B cell (primary cell): ENCODE results near the gene RNF112. TPM values are rescaled to one million over a fixed set of nuclear protein-coding genes. Genes with fewer than 3 reads are reported as not detected.

Source experiments
- ATAC-seq: fragments of 200-7000 bp; cut with Tn5 transposase; one replicate; pipeline ENCODE4 v1.10.0; 2021; ENCODE audit warnings: low read depth, mild to moderate bottlenecking, moderate number of reproducible peaks, moderate library complexity
- CTCF ChIA-PET: fragments of 350-600 bp; sonication (Branson Sonifier 250); formaldehyde crosslinking; loops from one replicate; lab custom pipeline; 2021; ENCODE audit warnings: antibody characterized with exemption, inconsistent platforms; lab: Charles Lee
- POLR2A ChIA-PET: fragments of 350-600 bp; sonication (Branson Sonifier 250); formaldehyde crosslinking; loops from one replicate; lab custom pipeline; 2021; ENCODE audit warnings: antibody characterized with exemption; lab: Charles Lee
- DNase-seq: peaks from one replicate; pipeline ENCODE4 v3.0.0; 2013
- H2AFZ ChIP-seq: 2 replicates; pipeline ENCODE4 v1.6.1; 2012; ENCODE audit warnings: mild to moderate bottlenecking, low read depth, low read length; ENCODE audit not compliant: insufficient read depth, poor library complexity, severe bottlenecking
- H3K27ac ChIP-seq, 2 donors: 1 replicate in 1 of 2; 2 replicates in 1 of 2; pipeline ENCODE4 v1.5.1; 2012 to 2013; ENCODE audit warnings: low read length in 2 of 2, mild to moderate bottlenecking in 2 of 2, moderate library complexity in 1 of 2
- H3K27me3 ChIP-seq, 4 experiments: fragments of 200-600 bp in 1 of 4; sonication (generic) in 1 of 4; replicated peaks in 1 of 4; 1 replicate in 2 of 4; 2 replicates in 2 of 4; pipeline versions ENCODE4 v1.6.1 to v1.7.0; 2013 to 2016; ENCODE audit warnings: low read length in 3 of 4, mild to moderate bottlenecking in 2 of 4, mixed read lengths in 1 of 4, moderate library complexity in 1 of 4; ENCODE audit not compliant: insufficient read depth in 4 of 4, control insufficient read depth in 3 of 4; ENCODE audit errors: control extremely low read depth in 1 of 4
- H3K36me3 ChIP-seq, 2 experiments: replicated peaks in 1 of 2; 1 replicate in 1 of 2; 2 replicates in 1 of 2; pipeline versions ENCODE4 v1.6.1 to v1.7.1; 2013; ENCODE audit warnings: low read length in 1 of 2; ENCODE audit not compliant: insufficient read depth in 2 of 2, control insufficient read depth in 1 of 2; ENCODE audit errors: control extremely low read depth in 1 of 2, extremely low read depth in 1 of 2
- H3K4me1 ChIP-seq, 2 donors: fragments of 200-600 bp in 1 of 2; sonication (generic) in 1 of 2; 1 replicate in 1 of 2; 2 replicates in 1 of 2; pipeline versions ENCODE4 v1.5.1 to v1.6.1; 2013 to 2017; ENCODE audit warnings: low read length in 2 of 2; ENCODE audit not compliant: control insufficient read depth in 2 of 2, insufficient read depth in 2 of 2
- H3K4me2 ChIP-seq: replicated peaks from 2 replicates; pipeline ENCODE3; 2012; ENCODE audit warnings: mild to moderate bottlenecking, low read depth, low read length; ENCODE audit not compliant: poor library complexity, severe bottlenecking
- H3K4me3 ChIP-seq, 5 experiments: fragments of 200-600 bp in 1 of 5; sonication (generic) in 1 of 5; 1 replicate in 3 of 5; 2 replicates in 2 of 5; pipeline versions ENCODE4 v1.5.1 to v1.7.0; 2011 to 2016; ENCODE audit warnings: low read length in 4 of 5, mild to moderate bottlenecking in 4 of 5, low read depth in 2 of 5, control low read depth in 1 of 5, moderate library complexity in 1 of 5; ENCODE audit not compliant: insufficient read depth in 1 of 5; ENCODE audit errors: control extremely low read depth in 1 of 5, extremely low read depth in 1 of 5
- H3K79me2 ChIP-seq: fragments of 200-600 bp; sonication (generic); one replicate; pipeline ENCODE4 v1.6.0; 2016; ENCODE audit warnings: low read length; ENCODE audit not compliant: control insufficient read depth, insufficient read depth
- H3K9ac ChIP-seq: fragments of 200-600 bp; sonication (generic); 2 replicates; pipeline ENCODE4 v1.6.1; 2017; ENCODE audit warnings: mild to moderate bottlenecking, low read length, moderate library complexity
- H3K9me3 ChIP-seq, 3 donors: one replicate each; pipeline versions ENCODE4 v1.6.1 to v1.7.1; 2013; ENCODE audit warnings: low read length in 2 of 3; ENCODE audit not compliant: control insufficient read depth in 2 of 3, insufficient read depth in 1 of 3; ENCODE audit errors: control extremely low read depth in 1 of 3
- H4K20me1 ChIP-seq: 2 replicates; pipeline ENCODE4 v1.6.0; 2012; ENCODE audit warnings: mild to moderate bottlenecking, low read length; ENCODE audit not compliant: insufficient read depth, control insufficient read depth, poor library complexity, severe bottlenecking
- H3K27ac Mint-ChIP-seq: one replicate; pipeline ENCODE4 v1.8.0; 2021; ENCODE audit warnings: mixed read lengths
- H3K27me3 Mint-ChIP-seq: one replicate; pipeline ENCODE4 v1.8.0; 2021; ENCODE audit warnings: mixed read lengths
- H3K4me1 Mint-ChIP-seq: one replicate; pipeline ENCODE4 v1.8.0; 2021; ENCODE audit warnings: mixed read lengths
- H3K4me3 Mint-ChIP-seq: one replicate; pipeline ENCODE4 v1.8.0; 2021; ENCODE audit warnings: mixed read lengths
- H3K9me3 Mint-ChIP-seq: one replicate; pipeline ENCODE4 v1.8.0; 2022; ENCODE audit warnings: mixed read lengths; ENCODE audit not compliant: insufficient read depth
- EZH2 ChIP-seq: IDR thresholded peaks from 2 replicates; pipeline ENCODE4 v1.6.1; 2012; ENCODE audit warnings: borderline replicate concordance, low read depth, mild to moderate bottlenecking, moderate library complexity, low read length; ENCODE audit not compliant: insufficient read depth, poor library complexity, severe bottlenecking
- WGBS: methylation state at CpG from one replicate; pipeline ENCODE4 v1.1.5; 2013; ENCODE audit warnings: missing lambda C conversion rate; ENCODE audit not compliant: insufficient coverage; 5-methylcytosine and 5-hydroxymethylcytosine counted together
- intact Hi-C: fragments of 100-400 bp; cut with micrococcal nuclease; formaldehyde crosslinking; loops from one replicate; pipeline ENCODE4 v1.10.0; 2022
- polyA plus RNA-seq: library from polyadenylated mRNA; depleted of rRNA; stranded (reverse); fragments of >200 nt; gene quantifications from 2 replicates; pipeline ENCODE4 v1.2.3, GENCODE V29; 2012
- total RNA-seq, 2 donors: library from RNA; stranded (reverse); fragments of 120-200 nt in 1 of 2; gene quantifications; 1 replicate in 1 of 2; 2 replicates in 1 of 2; pipeline versions ENCODE4 v1.2.3 to v1.2.4, GENCODE V29; 2013 to 2022
- TF ChIP-seq, protein P1 (sequence below): fragments of 200-600 bp; IDR thresholded peaks from one replicate; pipeline ENCODE4 v1.8.0; 2022; ENCODE audit warnings: antibody characterized with exemption, mild to moderate bottlenecking

RNF112 gene
- total and polyA plus RNA-seq, 2 donors (not counting 1 experiment from before 2014, with no cell fraction given) = 0.30 to 0.62 TPM

DNA sequence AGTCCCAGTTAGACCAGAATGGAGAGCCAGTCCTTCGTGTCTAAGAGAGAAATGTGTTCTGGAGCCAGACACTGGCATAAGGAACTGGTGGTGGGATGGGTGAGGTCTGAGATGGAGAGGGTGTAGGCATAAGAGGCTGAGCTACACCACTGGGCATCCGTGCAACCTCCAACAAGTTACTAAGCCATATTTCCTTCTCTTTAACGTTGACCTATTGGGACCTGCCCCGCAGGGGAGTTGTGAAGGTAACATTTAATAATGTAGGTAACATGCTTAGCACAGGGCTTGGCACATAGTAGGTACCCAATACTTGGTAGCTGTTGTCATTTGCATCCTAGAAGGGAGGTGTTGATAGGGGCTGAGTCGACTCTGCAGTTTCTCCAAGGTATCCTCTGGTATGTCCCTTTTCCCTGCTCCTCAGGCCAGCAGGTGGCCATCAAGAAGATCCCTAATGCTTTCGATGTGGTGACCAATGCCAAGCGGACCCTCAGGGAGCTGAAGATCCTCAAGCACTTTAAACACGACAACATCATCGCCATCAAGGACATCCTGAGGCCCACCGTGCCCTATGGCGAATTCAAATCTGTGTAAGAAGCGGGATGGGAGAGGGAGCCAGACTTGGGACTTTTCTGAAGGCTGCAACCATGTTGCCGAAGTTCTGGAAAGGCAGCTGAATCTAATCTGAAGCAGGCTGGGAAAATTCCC, 31.5 kb upstream of the RNF112 start:
- no peak overlapping the region for H3K4me3 ChIP-seq
- H3K36me3 ChIP-seq = peaks cover 0 to 46% of the 10 kb centered on the region in 2 experiments
- H3K9ac ChIP-seq = no peak overlapping the region
- no peaks in the 10 kb centered on the region for H3K9me3 Mint-ChIP-seq
- intact Hi-C loops = loop anchor here (5.0 to 10.0 kb wide), 2 partner anchors 72 to 525 kb away; partner anchors contain the start of gene PRPSAP2
- no peaks in the 10 kb centered on the region for H3K27me3 ChIP-seq
- TF ChIP-seq, protein P1, sequence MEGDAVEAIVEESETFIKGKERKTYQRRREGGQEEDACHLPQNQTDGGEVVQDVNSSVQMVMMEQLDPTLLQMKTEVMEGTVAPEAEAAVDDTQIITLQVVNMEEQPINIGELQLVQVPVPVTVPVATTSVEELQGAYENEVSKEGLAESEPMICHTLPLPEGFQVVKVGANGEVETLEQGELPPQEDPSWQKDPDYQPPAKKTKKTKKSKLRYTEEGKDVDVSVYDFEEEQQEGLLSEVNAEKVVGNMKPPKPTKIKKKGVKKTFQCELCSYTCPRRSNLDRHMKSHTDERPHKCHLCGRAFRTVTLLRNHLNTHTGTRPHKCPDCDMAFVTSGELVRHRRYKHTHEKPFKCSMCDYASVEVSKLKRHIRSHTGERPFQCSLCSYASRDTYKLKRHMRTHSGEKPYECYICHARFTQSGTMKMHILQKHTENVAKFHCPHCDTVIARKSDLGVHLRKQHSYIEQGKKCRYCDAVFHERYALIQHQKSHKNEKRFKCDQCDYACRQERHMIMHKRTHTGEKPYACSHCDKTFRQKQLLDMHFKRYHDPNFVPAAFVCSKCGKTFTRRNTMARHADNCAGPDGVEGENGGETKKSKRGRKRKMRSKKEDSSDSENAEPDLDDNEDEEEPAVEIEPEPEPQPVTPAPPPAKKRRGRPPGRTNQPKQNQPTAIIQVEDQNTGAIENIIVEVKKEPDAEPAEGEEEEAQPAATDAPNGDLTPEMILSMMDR = no peak
- no peak for TF ChIP-seq EZH2
- H3K4me3 Mint-ChIP-seq = peak overlapping the region; percentile 99
- ATAC-seq = no peak
- ChIA-PET CTCF (interaction anchor here (1.6 to 4.9 kb wide), 3 partner anchors 16 to 68 kb away, joined by 6 to 110 read pairs (median 10); partner anchors contain the start of gene B9D1), POLR2A (interaction anchor here (1.7 kb wide), 1 partner anchor 17 kb away, joined by 4 read pairs; the partner anchor contains the start of gene B9D1)
- H3K27ac Mint-ChIP-seq = peak overlapping the region; percentile 53
- no peaks in the 10 kb centered on the region for H3K9me3 ChIP-seq
- H4K20me1 ChIP-seq = peaks cover 12% of the 10 kb centered on the region
- H3K27me3 Mint-ChIP-seq = no peaks in the 10 kb centered on the region
- no peak overlapping the region for H2AFZ ChIP-seq
- H3K4me1 Mint-ChIP-seq = peaks cover 26% of the 10 kb centered on the region
- peak overlapping the region; percentile 99 for H3K4me2 ChIP-seq
- DNase-seq = no peak
- WGBS = 92% methylated on average over 10 of the region's 13 CpGs
- H3K4me1 ChIP-seq = peaks cover 13 to 17% of the 10 kb centered on the region in 2 donors
- no peak overlapping the region for H3K27ac ChIP-seq
- peaks cover 11% of the 10 kb centered on the region for H3K79me2 ChIP-seq
